ENCODE data around the gene REC8.

Gene REC8, protein sequence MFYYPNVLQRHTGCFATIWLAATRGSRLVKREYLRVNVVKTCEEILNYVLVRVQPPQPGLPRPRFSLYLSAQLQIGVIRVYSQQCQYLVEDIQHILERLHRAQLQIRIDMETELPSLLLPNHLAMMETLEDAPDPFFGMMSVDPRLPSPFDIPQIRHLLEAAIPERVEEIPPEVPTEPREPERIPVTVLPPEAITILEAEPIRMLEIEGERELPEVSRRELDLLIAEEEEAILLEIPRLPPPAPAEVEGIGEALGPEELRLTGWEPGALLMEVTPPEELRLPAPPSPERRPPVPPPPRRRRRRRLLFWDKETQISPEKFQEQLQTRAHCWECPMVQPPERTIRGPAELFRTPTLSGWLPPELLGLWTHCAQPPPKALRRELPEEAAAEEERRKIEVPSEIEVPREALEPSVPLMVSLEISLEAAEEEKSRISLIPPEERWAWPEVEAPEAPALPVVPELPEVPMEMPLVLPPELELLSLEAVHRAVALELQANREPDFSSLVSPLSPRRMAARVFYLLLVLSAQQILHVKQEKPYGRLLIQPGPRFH

DNA sequence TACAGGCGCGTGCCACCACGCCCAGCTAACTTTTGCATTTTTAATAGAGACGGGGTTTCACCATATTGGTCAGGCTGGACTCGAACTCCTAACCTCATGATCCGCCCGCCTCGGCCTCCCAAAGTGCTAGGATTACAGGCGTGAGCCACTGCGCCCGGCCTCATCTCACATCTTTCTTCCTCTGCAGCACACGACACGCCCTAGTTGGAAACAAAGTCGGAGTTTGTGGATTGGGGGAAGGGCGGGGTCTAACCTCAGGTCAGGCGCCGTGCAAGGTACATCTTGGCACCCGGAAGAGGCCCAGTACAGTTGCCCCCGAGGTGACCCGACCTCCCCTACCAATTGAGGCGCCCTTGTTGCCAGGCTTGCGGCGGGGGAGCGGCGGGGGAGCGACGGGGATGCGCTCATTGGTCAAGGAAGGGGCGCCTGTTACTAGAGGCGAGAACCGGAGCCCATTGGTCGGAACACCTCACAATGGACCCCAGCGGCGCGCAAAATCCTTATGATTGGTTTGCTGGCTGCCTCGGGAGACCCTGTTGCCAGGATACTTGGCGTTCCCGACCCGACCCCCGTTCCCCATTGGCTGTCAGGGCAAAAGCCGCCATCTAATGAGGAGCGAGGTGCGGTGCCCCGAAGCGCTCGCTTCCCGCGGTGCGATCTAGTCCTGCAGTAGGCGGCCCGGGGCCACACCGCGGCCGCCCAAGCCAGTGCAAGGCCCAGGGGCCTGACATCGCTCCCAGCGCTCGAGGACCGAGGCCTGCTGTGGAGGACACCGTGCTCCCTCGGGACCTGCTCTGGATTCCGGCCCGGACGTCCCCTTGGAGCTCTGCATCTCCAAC is at the start of gene REC8:
Gene REC8, plus strand, starts transcription at position 659 of the 839 bp plus-strand sequence. CDS start 473 bp downstream, outside the sequence.
- H3K27ac ChIP-seq (ENCODE audit: low read length): no peak within 1 kb of the TSS
- no peaks in the 10 kb centered on the region for H3K9me3 ChIP-seq (ENCODE audit: insufficient read depth, low read length, severe bottlenecking)
- no peak for ATAC-seq (ENCODE audit: insufficient read depth, low read depth)
- H3K27me3 ChIP-seq (ENCODE audit: insufficient read depth, low read length, poor library complexity): no peaks in the 10 kb centered on the region
- no peaks in the 10 kb centered on the region for H4K20me1 ChIP-seq (ENCODE audit: insufficient read depth, low read length)
- no peaks in the 10 kb centered on the region for H3K4me1 ChIP-seq (ENCODE audit: insufficient read depth, low read length)
- no peak within 1 kb of the TSS for H2AFZ ChIP-seq (ENCODE audit: low read depth, low read length)
- TF ChIP-seq, protein P1, sequence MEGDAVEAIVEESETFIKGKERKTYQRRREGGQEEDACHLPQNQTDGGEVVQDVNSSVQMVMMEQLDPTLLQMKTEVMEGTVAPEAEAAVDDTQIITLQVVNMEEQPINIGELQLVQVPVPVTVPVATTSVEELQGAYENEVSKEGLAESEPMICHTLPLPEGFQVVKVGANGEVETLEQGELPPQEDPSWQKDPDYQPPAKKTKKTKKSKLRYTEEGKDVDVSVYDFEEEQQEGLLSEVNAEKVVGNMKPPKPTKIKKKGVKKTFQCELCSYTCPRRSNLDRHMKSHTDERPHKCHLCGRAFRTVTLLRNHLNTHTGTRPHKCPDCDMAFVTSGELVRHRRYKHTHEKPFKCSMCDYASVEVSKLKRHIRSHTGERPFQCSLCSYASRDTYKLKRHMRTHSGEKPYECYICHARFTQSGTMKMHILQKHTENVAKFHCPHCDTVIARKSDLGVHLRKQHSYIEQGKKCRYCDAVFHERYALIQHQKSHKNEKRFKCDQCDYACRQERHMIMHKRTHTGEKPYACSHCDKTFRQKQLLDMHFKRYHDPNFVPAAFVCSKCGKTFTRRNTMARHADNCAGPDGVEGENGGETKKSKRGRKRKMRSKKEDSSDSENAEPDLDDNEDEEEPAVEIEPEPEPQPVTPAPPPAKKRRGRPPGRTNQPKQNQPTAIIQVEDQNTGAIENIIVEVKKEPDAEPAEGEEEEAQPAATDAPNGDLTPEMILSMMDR (IDR thresholded peaks at IDR 0.05; ENCODE audit: borderline replicate concordance, extremely low read depth, low read length, poor library complexity, severe bottlenecking): no peak
- TF ChIP-seq EZH2 (IDR thresholded peaks at IDR 0.05; ENCODE audit: borderline replicate concordance, low read depth, low read length, severe bottlenecking): no peak
- no peak within 1 kb of the TSS for H3K4me2 ChIP-seq (ENCODE audit: insufficient read depth, low read length)
- no peaks in the 10 kb centered on the region for H3K79me2 ChIP-seq (ENCODE audit: insufficient read depth, low read length)
- H3K36me3 ChIP-seq (ENCODE audit: insufficient read depth, low read length): no peaks in the 10 kb centered on the region
- H3K9ac ChIP-seq (ENCODE audit: low read depth, low read length): no peak within 1 kb of the TSS
- DNase-seq: no peak
- H3K4me3 ChIP-seq (ENCODE audit: low read depth in 1 of 2, low read length in 2 of 2): no peak within 1 kb of the TSS

DNA sequence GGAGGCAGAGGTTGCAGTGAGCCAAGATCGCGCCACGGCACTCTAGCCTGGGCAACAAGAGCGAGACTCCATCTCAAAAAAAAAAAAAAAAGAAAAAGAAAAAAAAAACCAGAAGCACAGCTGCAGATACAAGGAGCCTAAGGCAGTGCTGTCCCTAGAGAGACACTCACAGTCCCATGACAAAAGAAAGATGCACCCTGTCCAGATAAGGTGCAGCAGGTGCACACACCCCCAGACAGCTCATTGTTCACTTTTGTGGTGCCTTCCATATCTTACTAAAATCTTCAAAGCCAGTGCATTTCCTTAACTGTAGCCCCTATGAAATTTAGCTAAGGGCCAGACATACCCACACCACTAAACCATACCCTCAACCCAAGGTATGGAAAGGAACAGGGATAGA is 49.5 kb upstream of the REC8 start:
- Histone ChIP-seq H3K27me3 (ENCODE audit: insufficient read depth, low read length, poor library complexity) (no peaks in the 10 kb centered on the region), H3K4me2 (ENCODE audit: insufficient read depth, low read length) (no peak overlapping the region), H3K36me3 (ENCODE audit: insufficient read depth, low read length) (peaks cover 64% of the 10 kb centered on the region), H3K27ac (ENCODE audit: low read length) (0 out of 2 replicates have a peak overlapping the region, but pooled peaks have one; percentile 16), H3K4me3 (ENCODE audit: low read depth in 1 of 2, low read length in 2 of 2) (no peak overlapping the region), H3K79me2 (ENCODE audit: insufficient read depth, low read length) (no peaks in the 10 kb centered on the region), H3K4me1 (ENCODE audit: insufficient read depth, low read length) (no peaks in the 10 kb centered on the region), H3K9me3 (ENCODE audit: insufficient read depth, low read length, severe bottlenecking) (no peaks in the 10 kb centered on the region), H2AFZ (ENCODE audit: low read depth, low read length) (no peak overlapping the region), H4K20me1 (ENCODE audit: insufficient read depth, low read length) (no peaks in the 10 kb centered on the region), H3K9ac (ENCODE audit: low read depth, low read length) (no peak overlapping the region)
- 0 out of 3 replicates have a peak, but pooled peaks have one; percentile 16 for ATAC-seq (ENCODE audit: insufficient read depth, low read depth)
- TF ChIP-seq, protein P1 (IDR thresholded peaks at IDR 0.05; ENCODE audit: borderline replicate concordance, extremely low read depth, low read length, poor library complexity, severe bottlenecking): no peak
- no peak for TF ChIP-seq EZH2 (IDR thresholded peaks at IDR 0.05; ENCODE audit: borderline replicate concordance, low read depth, low read length, severe bottlenecking)
- no peak for DNase-seq

DNA sequence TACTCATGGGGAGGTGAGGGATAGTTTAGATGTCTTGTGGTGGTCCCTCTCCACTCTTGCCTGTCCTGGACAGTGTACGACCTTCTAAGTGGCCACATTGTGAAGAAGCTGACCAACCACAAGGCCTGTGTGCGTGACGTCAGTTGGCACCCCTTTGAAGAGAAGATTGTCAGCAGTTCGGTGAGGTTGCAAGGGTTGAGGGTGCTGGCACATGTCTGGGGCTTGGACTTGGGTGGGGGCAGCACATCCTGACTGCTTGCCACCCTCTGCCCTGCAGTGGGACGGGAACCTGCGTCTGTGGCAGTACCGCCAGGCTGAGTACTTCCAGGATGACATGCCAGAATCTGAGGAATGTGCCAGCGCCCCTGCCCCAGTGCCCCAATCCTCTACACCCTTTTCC is 49.0 kb upstream of the REC8 start:
- 0 out of 2 replicates have a peak overlapping the region, but pooled peaks have one; percentile 16 for H3K27ac ChIP-seq (ENCODE audit: low read length)
- H3K27me3 ChIP-seq (ENCODE audit: insufficient read depth, low read length, poor library complexity): no peaks in the 10 kb centered on the region
- no peak overlapping the region for H3K4me2 ChIP-seq (ENCODE audit: insufficient read depth, low read length)
- H3K4me3 ChIP-seq (ENCODE audit: low read depth in 1 of 2, low read length in 2 of 2): no peak overlapping the region
- no peak overlapping the region for H2AFZ ChIP-seq (ENCODE audit: low read depth, low read length)
- H3K9ac ChIP-seq (ENCODE audit: low read depth, low read length): no peak overlapping the region
- H3K36me3 ChIP-seq (ENCODE audit: insufficient read depth, low read length): peaks cover 59% of the 10 kb centered on the region
- H3K79me2 ChIP-seq (ENCODE audit: insufficient read depth, low read length): no peaks in the 10 kb centered on the region
- TF ChIP-seq, protein P1 (IDR thresholded peaks at IDR 0.05; ENCODE audit: borderline replicate concordance, extremely low read depth, low read length, poor library complexity, severe bottlenecking): no peak
- no peak for TF ChIP-seq EZH2 (IDR thresholded peaks at IDR 0.05; ENCODE audit: borderline replicate concordance, low read depth, low read length, severe bottlenecking)
- ATAC-seq (ENCODE audit: insufficient read depth, low read depth) (no peak), DNase-seq (no peak)
- no peaks in the 10 kb centered on the region for H3K4me1 ChIP-seq (ENCODE audit: insufficient read depth, low read length)
- H3K9me3 ChIP-seq (ENCODE audit: insufficient read depth, low read length, severe bottlenecking): no peaks in the 10 kb centered on the region
- no peaks in the 10 kb centered on the region for H4K20me1 ChIP-seq (ENCODE audit: insufficient read depth, low read length)

Measured in DND-41 (cell line).